WTC11 (cell line): Measurements from ENCODE around the gene LDB2. TPM values are rescaled to one million over a fixed set of nuclear protein-coding genes. Genes with fewer than 3 reads are reported as not detected.

Experiments
- ATAC-seq: fragments of 200-7000 bp; cut with Tn5 transposase; 2 replicates; pipeline ENCODE4 v1.10.0; 2021; ENCODE audit warnings: mild to moderate bottlenecking, moderate library complexity
- CTCF ChIA-PET: fragments of 300-600 bp; sonication (Branson Sonifier 250); formaldehyde crosslinking; loops from one replicate; lab custom pipeline; 2021; ENCODE audit warnings: antibody characterized with exemption; lab: Charles Lee
- POLR2A ChIA-PET: fragments of 350-600 bp; sonication (Branson Sonifier 250); formaldehyde crosslinking; loops from one replicate; lab custom pipeline; 2021; ENCODE audit warnings: antibody characterized with exemption; lab: Charles Lee
- DNase-seq: peaks from one replicate; pipeline ENCODE4 v3.0.0; 2021; ENCODE audit warnings: low spot score
- H3K27ac Mint-ChIP-seq: 2 replicates; pipeline ENCODE4 v1.8.0; 2021; ENCODE audit warnings: mixed read lengths
- H3K27me3 Mint-ChIP-seq: 2 replicates; pipeline ENCODE4 v1.8.0; 2021; ENCODE audit warnings: low read depth, mild to moderate bottlenecking, moderate library complexity, mixed read lengths
- H3K36me3 Mint-ChIP-seq: 2 replicates; pipeline ENCODE4 v1.8.0; 2021; ENCODE audit warnings: mixed read lengths
- H3K4me1 Mint-ChIP-seq: 2 replicates; pipeline ENCODE4 v1.8.0; 2022; ENCODE audit warnings: mixed read lengths
- H3K4me3 Mint-ChIP-seq: 2 replicates; pipeline ENCODE4 v1.8.0; 2021; ENCODE audit warnings: mild to moderate bottlenecking, moderate library complexity, mixed read lengths
- H3K9me3 Mint-ChIP-seq: 2 replicates; pipeline ENCODE4 v1.8.0; 2021; ENCODE audit warnings: mixed read lengths
- EMX1 ChIP-seq: fragments of 250-450 bp; sonication (Bioruptor Pico); IDR thresholded peaks from 2 replicates; pipeline ENCODE4 v1.8.0; 2021; ENCODE audit warnings: mild to moderate bottlenecking
- FOXK1 ChIP-seq: sonication (generic); formaldehyde crosslinking; IDR thresholded peaks from 2 replicates; pipeline ENCODE4 v1.8.0; 2022; ENCODE audit warnings: mild to moderate bottlenecking, moderate library complexity, missing genetic modification reagents
- FOXP1 ChIP-seq: sonication (generic); formaldehyde crosslinking; IDR thresholded peaks from 2 replicates; pipeline ENCODE4 v1.8.0; 2022; ENCODE audit warnings: missing genetic modification reagents, mild to moderate bottlenecking, moderate library complexity, borderline replicate concordance
- JAZF1 ChIP-seq: fragments of 250-450 bp; sonication (Bioruptor Pico); IDR thresholded peaks from 2 replicates; pipeline ENCODE4 v1.9.0; 2021; ENCODE audit warnings: moderate library complexity, mild to moderate bottlenecking, inconsistent platforms
- JUN ChIP-seq: sonication (generic); formaldehyde crosslinking; IDR thresholded peaks from 2 replicates; pipeline ENCODE4 v1.8.0; 2023; ENCODE audit warnings: mild to moderate bottlenecking, missing genetic modification reagents
- SMAD3 ChIP-seq: sonication (generic); formaldehyde crosslinking; IDR thresholded peaks from 2 replicates; pipeline ENCODE4 v1.8.0; 2022; ENCODE audit warnings: missing genetic modification reagents, mild to moderate bottlenecking, borderline replicate concordance
- SMAD4 ChIP-seq: sonication (generic); formaldehyde crosslinking; IDR thresholded peaks from 2 replicates; pipeline ENCODE4 v1.8.0; 2022; ENCODE audit warnings: mild to moderate bottlenecking, missing genetic modification reagents
- SOX15 ChIP-seq: fragments of 250-450 bp; sonication (Bioruptor Pico); IDR thresholded peaks from 2 replicates; pipeline ENCODE4 v1.9.0; 2021; ENCODE audit warnings: mild to moderate bottlenecking
- ZBTB21 ChIP-seq: sonication (generic); formaldehyde crosslinking; IDR thresholded peaks from 2 replicates; pipeline ENCODE4 v1.8.1; 2023; ENCODE audit warnings: mild to moderate bottlenecking, missing genetic modification reagents, borderline replicate concordance
- ZNF232 ChIP-seq: sonication (generic); formaldehyde crosslinking; IDR thresholded peaks from 2 replicates; pipeline ENCODE4 v1.8.0; 2022; ENCODE audit warnings: mild to moderate bottlenecking, missing genetic modification reagents
- ZNF317 ChIP-seq: sonication (generic); formaldehyde crosslinking; IDR thresholded peaks from 2 replicates; pipeline ENCODE4 v1.8.1; 2023; ENCODE audit warnings: low read depth, mild to moderate bottlenecking, moderate library complexity, missing genetic modification reagents, borderline replicate concordance
- ZNF396 ChIP-seq: fragments of 250-450 bp; sonication (Bioruptor Pico); IDR thresholded peaks from 2 replicates; pipeline ENCODE4 v1.8.0; 2021; ENCODE audit warnings: mild to moderate bottlenecking, moderate library complexity, borderline replicate concordance
- ZNF416 ChIP-seq: fragments of 250-450 bp; sonication (Bioruptor Pico); IDR thresholded peaks from 2 replicates; pipeline ENCODE4 v1.9.0; 2021; ENCODE audit warnings: mild to moderate bottlenecking, inconsistent platforms
- ZNF423 ChIP-seq: fragments of 250-450 bp; sonication (Bioruptor Pico); IDR thresholded peaks from 2 replicates; pipeline ENCODE4 v2.1.2; 2022; ENCODE audit warnings: mild to moderate bottlenecking, moderate library complexity
- ZNF671 ChIP-seq: fragments of 250-450 bp; sonication (Bioruptor Pico); IDR thresholded peaks from 2 replicates; pipeline ENCODE4 v1.8.0; 2021; ENCODE audit warnings: mild to moderate bottlenecking
- total RNA-seq: library from RNA; stranded (reverse); gene quantifications from 3 replicates; pipeline ENCODE4 v1.2.3, GENCODE V29; 2021
- TF ChIP-seq, protein P1 (sequence below): sonication (generic); formaldehyde crosslinking; IDR thresholded peaks from 2 replicates; pipeline ENCODE4 v1.8.1; 2022; ENCODE audit warnings: low read depth, mild to moderate bottlenecking, moderate library complexity, missing genetic modification reagents, borderline replicate concordance
- TF ChIP-seq, protein P2 (sequence below): fragments of 250-450 bp; sonication (Bioruptor Pico); IDR thresholded peaks from 2 replicates; pipeline ENCODE4 v1.9.0; 2021; ENCODE audit warnings: moderate library complexity, mild to moderate bottlenecking, inconsistent platforms, borderline replicate concordance
- TF ChIP-seq, protein P3 (sequence below): sonication (generic); formaldehyde crosslinking; IDR thresholded peaks from 2 replicates; pipeline ENCODE4 v1.8.0; 2023; ENCODE audit warnings: missing genetic modification reagents
- TF ChIP-seq, protein P4 (sequence below): sonication (generic); formaldehyde crosslinking; conservative IDR thresholded peaks from 2 replicates; pipeline ENCODE4 v1.8.1; 2022; ENCODE audit warnings: mild to moderate bottlenecking, missing genetic modification reagents
- TF ChIP-seq, protein P5 (sequence below): sonication (generic); formaldehyde crosslinking; IDR thresholded peaks from 2 replicates; pipeline ENCODE4 v1.8.1; 2023; ENCODE audit warnings: mild to moderate bottlenecking, missing genetic modification reagents, moderate library complexity
- TF ChIP-seq, protein P6 (sequence below): sonication (generic); formaldehyde crosslinking; IDR thresholded peaks from 2 replicates; pipeline ENCODE4 v1.8.0; 2023; ENCODE audit warnings: mild to moderate bottlenecking, missing genetic modification reagents
- TF ChIP-seq, protein P7 (sequence below): fragments of 250-450 bp; sonication (Bioruptor Pico); IDR thresholded peaks from 2 replicates; pipeline ENCODE4 v1.8.0; 2021; ENCODE audit warnings: mild to moderate bottlenecking
- TF ChIP-seq, protein P8 (sequence below): fragments of 250-450 bp; sonication (Bioruptor Pico); IDR thresholded peaks from 2 replicates; pipeline ENCODE4 v2.1.2; 2022; ENCODE audit warnings: mild to moderate bottlenecking, moderate library complexity
- TF ChIP-seq, protein P9 (sequence below): sonication (generic); formaldehyde crosslinking; IDR thresholded peaks from 2 replicates; pipeline ENCODE4 v1.8.1; 2022; ENCODE audit warnings: missing genetic modification reagents, borderline replicate concordance

LDB2 gene
- total RNA-seq, 1 experiment from 2014 or later = 62.4 TPM

DNA sequence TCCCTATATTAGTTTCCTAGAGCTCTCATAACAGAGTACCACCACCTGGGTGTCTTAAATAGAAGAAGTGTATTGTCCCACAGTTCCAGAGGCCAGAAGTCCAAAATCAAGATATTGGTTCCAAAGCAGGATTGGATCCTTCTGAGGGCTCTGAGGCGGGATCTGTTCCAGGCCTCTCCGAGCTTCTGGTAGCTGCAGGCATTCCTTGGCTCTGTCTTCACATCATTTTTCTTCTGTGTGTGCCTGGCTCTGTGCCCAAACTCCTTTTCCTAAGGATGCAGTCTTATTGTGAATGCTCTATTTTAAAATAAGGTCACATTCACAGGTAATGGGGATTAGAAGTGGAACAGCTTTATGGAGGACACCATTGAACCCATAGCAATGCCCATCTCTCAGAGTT, 418.4 kb downstream of the LDB2 start:
- TF ChIP-seq, protein P1, sequence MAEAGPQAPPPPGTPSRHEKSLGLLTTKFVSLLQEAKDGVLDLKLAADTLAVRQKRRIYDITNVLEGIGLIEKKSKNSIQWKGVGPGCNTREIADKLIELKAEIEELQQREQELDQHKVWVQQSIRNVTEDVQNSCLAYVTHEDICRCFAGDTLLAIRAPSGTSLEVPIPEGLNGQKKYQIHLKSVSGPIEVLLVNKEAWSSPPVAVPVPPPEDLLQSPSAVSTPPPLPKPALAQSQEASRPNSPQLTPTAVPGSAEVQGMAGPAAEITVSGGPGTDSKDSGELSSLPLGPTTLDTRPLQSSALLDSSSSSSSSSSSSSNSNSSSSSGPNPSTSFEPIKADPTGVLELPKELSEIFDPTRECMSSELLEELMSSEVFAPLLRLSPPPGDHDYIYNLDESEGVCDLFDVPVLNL (CRISPR knock-in tag) = no peak
- TF ChIP-seq FOXK1 (CRISPR knock-in tag) = no peak
- no peak for TF ChIP-seq ZBTB21
- TF ChIP-seq ZNF396 (CRISPR knock-in tag) = no peak
- TF ChIP-seq EMX1 = no peak
- no peak for TF ChIP-seq JAZF1 (CRISPR knock-in tag)
- no peak for TF ChIP-seq ZNF232 (CRISPR knock-in tag)
- TF ChIP-seq, protein P2, sequence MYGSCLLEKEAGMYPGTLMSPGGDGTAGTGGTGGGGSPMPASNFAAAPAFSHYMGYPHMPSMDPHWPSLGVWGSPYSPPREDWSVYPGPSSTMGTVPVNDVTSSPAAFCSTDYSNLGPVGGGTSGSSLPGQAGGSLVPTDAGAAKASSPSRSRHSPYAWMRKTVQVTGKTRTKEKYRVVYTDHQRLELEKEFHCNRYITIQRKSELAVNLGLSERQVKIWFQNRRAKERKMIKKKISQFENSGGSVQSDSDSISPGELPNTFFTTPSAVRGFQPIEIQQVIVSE (CRISPR knock-in tag) = no peak
- TF ChIP-seq SOX15 = no peak
- TF ChIP-seq, protein P3, sequence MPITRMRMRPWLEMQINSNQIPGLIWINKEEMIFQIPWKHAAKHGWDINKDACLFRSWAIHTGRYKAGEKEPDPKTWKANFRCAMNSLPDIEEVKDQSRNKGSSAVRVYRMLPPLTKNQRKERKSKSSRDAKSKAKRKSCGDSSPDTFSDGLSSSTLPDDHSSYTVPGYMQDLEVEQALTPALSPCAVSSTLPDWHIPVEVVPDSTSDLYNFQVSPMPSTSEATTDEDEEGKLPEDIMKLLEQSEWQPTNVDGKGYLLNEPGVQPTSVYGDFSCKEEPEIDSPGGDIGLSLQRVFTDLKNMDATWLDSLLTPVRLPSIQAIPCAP (CRISPR knock-in tag) = no peak
- TF ChIP-seq, protein P4, sequence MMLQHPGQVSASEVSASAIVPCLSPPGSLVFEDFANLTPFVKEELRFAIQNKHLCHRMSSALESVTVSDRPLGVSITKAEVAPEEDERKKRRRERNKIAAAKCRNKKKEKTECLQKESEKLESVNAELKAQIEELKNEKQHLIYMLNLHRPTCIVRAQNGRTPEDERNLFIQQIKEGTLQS (CRISPR knock-in tag) = no peak
- no peak for TF ChIP-seq ZNF317
- H3K4me1 Mint-ChIP-seq = no peaks in the 10 kb centered on the region
- ATAC-seq (no peak), DNase-seq (no peak)
- no peak overlapping the region for H3K27ac Mint-ChIP-seq
- peaks cover 3% of the 10 kb centered on the region; the same call in 1 of the 2 replicates for H3K36me3 Mint-ChIP-seq
- CTCF ChIA-PET = no interaction called here
- POLR2A ChIA-PET = no interaction called here
- H3K9me3 Mint-ChIP-seq = peaks cover 15% of the 10 kb centered on the region
- no peaks in the 10 kb centered on the region; the same call in 1 of the 2 replicates for H3K27me3 Mint-ChIP-seq
- no peak overlapping the region for H3K4me3 Mint-ChIP-seq

DNA sequence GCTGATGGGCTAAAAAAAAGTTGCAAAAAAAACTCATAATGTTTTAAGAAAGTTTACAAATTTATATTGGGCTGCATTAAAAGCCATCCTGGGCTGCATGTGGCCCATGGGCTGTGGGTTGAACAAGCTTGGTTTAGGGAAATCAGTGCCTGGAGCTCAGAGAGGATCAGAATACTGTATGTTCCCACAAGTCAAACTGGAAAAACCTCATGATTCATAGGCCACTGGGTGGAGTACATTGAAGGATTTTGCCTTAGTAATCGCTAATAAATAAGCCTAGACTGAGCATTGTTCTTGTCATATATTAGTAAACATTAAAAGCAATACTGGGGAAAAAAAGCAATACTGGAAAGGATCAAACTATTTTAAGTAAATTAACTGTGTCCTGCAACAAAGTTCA, 425.9 kb downstream of the LDB2 start:
- no peak for ATAC-seq
- ChIA-PET POLR2A (interaction anchor here (0.6 kb wide), 1 partner anchor 14 kb away, joined by 3 read pairs; no protein-coding TSS in a partner anchor), CTCF (interaction anchor here (0.6 kb wide), 1 partner anchor 110 kb away, joined by 3 read pairs; no protein-coding TSS in a partner anchor)
- TF ChIP-seq SMAD3 (CRISPR knock-in tag) (no peak), ZNF423 (CRISPR knock-in tag) (no peak), FOXP1 (CRISPR knock-in tag) (no peak), ZNF416 (no peak), JUN (CRISPR knock-in tag) (no peak), ZNF671 (CRISPR knock-in tag) (no peak), SMAD4 (no peak), EMX1 (no peak)
- TF ChIP-seq, protein P5, sequence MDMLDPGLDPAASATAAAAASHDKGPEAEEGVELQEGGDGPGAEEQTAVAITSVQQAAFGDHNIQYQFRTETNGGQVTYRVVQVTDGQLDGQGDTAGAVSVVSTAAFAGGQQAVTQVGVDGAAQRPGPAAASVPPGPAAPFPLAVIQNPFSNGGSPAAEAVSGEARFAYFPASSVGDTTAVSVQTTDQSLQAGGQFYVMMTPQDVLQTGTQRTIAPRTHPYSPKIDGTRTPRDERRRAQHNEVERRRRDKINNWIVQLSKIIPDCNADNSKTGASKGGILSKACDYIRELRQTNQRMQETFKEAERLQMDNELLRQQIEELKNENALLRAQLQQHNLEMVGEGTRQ = no peak
- TF ChIP-seq, protein P6, sequence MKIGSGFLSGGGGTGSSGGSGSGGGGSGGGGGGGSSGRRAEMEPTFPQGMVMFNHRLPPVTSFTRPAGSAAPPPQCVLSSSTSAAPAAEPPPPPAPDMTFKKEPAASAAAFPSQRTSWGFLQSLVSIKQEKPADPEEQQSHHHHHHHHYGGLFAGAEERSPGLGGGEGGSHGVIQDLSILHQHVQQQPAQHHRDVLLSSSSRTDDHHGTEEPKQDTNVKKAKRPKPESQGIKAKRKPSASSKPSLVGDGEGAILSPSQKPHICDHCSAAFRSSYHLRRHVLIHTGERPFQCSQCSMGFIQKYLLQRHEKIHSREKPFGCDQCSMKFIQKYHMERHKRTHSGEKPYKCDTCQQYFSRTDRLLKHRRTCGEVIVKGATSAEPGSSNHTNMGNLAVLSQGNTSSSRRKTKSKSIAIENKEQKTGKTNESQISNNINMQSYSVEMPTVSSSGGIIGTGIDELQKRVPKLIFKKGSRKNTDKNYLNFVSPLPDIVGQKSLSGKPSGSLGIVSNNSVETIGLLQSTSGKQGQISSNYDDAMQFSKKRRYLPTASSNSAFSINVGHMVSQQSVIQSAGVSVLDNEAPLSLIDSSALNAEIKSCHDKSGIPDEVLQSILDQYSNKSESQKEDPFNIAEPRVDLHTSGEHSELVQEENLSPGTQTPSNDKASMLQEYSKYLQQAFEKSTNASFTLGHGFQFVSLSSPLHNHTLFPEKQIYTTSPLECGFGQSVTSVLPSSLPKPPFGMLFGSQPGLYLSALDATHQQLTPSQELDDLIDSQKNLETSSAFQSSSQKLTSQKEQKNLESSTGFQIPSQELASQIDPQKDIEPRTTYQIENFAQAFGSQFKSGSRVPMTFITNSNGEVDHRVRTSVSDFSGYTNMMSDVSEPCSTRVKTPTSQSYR = no peak
- TF ChIP-seq, protein P7, sequence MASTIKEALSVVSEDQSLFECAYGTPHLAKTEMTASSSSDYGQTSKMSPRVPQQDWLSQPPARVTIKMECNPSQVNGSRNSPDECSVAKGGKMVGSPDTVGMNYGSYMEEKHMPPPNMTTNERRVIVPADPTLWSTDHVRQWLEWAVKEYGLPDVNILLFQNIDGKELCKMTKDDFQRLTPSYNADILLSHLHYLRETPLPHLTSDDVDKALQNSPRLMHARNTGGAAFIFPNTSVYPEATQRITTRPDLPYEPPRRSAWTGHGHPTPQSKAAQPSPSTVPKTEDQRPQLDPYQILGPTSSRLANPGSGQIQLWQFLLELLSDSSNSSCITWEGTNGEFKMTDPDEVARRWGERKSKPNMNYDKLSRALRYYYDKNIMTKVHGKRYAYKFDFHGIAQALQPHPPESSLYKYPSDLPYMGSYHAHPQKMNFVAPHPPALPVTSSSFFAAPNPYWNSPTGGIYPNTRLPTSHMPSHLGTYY = no peak
- TF ChIP-seq, protein P8, sequence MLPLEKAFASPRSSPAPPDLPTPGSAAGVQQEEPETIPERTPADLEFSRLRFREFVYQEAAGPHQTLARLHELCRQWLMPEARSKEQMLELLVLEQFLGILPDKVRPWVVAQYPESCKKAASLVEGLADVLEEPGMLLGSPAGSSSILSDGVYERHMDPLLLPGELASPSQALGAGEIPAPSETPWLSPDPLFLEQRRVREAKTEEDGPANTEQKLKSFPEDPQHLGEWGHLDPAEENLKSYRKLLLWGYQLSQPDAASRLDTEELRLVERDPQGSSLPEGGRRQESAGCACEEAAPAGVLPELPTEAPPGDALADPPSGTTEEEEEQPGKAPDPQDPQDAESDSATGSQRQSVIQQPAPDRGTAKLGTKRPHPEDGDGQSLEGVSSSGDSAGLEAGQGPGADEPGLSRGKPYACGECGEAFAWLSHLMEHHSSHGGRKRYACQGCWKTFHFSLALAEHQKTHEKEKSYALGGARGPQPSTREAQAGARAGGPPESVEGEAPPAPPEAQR (CRISPR knock-in tag) = no peak
- TF ChIP-seq, protein P9, sequence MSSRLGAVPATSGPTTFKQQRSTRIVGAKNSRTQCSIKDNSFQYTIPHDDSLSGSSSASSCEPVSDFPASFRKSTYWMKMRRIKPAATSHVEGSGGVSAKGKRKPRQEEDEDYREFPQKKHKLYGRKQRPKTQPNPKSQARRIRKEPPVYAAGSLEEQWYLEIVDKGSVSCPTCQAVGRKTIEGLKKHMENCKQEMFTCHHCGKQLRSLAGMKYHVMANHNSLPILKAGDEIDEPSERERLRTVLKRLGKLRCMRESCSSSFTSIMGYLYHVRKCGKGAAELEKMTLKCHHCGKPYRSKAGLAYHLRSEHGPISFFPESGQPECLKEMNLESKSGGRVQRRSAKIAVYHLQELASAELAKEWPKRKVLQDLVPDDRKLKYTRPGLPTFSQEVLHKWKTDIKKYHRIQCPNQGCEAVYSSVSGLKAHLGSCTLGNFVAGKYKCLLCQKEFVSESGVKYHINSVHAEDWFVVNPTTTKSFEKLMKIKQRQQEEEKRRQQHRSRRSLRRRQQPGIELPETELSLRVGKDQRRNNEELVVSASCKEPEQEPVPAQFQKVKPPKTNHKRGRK (CRISPR knock-in tag) = no peak

More for the DNA sequence above, 425.9 kb downstream of the LDB2 start:
- Mint-ChIP-seq H3K27me3 (peaks cover 13% of the 10 kb centered on the region), H3K9me3 (peaks cover 32% of the 10 kb centered on the region), H3K4me3 (no peak overlapping the region), H3K36me3 (peaks cover 8% of the 10 kb centered on the region; the same call in 1 of the 2 replicates), H3K4me1 (no peaks in the 10 kb centered on the region), H3K27ac (no peak overlapping the region)
- DNase-seq = no peak
